Activated CD4-positive, CD25-positive, alpha-beta regulatory T cell (primary cell): ENCODE measurements around the gene PRAMEF6.
"Not testable (repeated sequence)": the region's sequence is repeated elsewhere in the genome, so short reads cannot be mapped to it uniquely, and the experiment has no call there.

Experiments used
- DNase-seq, 4 experiments: peaks; one replicate each; lab custom pipeline; 2025; lab: John Stamatoyannopoulos, UW

The PRAMEF6 gene

DNA sequence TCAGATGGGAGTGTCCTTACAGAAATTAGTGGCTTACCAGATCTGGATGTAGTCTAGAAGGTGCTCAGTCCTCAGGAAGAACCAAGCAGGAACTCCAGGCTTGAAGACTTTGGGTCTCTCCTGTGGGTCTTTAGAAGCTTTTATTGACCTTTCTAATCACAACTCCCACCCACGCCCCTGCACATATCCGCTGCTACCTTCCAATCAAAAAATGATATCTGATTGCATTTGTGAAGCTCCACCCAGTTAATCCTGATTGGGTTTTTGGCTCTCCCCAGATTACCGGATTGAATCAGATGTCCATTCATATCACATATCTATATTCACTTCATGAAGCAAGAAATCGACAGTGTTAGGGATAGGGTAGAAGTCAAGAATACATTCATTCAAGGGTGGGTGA lies at the start of gene PRAMEF6:
Gene PRAMEF6 (minus strand): TSS at position 101 of the 400 bp plus-strand sequence. CDS start 5,062 bp downstream, outside the sequence.
- DNase-seq: not testable (repeated sequence)

DNA sequence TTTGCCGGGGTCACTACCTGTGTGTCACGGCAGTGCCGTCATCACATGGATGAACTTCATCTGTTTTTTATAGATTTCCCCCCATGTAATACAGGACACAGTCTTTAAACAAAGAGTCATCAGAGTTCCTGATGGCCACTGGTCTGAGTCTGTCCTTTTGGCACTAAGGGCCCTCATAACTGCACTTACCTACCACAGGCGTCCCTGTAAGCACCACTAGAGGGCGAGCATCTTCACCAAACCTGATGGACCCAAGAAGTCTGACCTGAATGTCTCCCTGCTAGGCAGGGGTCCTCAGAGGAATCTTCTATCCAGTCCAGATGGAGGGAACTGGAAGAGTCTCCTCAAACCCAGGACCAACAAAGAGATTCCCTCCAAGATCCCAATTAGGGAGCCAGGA lies 23.0 kb downstream of the PRAMEF6 start:
- not testable (repeated sequence) for DNase-seq

DNA sequence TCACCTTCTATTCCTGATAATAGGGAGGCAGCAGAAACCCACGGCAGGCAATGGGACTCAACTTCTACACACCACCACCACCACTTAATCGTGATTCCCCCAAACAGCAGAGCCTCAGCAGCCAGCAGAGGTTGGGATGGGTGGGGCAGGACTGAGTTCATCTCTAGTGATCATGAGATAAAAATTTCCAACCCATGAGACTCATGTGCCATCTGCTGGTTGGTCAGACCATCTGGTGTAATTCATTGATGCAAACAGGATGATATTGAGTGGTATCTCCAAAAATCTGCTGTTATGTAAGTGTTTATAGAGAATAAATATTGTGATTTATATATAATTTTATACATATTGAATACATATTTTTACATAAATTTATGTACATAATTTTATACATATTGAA lies 25.6 kb downstream of the PRAMEF6 start:
- DNase-seq: not testable (repeated sequence)

DNA sequence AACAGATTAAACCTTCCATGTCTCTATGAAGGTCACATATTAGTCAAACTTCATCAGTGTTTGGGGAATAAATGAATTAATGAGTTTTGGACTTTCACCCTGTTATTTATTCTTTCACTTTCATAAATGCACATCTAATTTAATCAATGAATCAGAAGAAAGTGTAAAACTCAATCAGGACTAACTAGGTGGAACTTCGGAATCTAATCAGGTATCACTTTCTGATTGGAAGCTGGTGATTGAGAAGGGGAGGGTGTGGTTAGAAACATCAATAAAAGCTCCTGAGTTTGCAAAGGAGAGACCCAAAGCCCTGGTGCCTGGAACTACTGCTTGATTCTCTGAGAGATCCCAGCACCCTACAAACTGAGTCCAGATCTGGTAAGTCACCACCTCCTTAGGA lies 31.1 kb downstream of the PRAMEF6 start, which contains the start of gene PRAMEF7:
Gene PRAMEF7 (plus strand): TSS at position 301 of the 400 bp plus-strand sequence. CDS start 1,083 bp downstream, outside the sequence.
- not testable (repeated sequence) for DNase-seq

DNA sequence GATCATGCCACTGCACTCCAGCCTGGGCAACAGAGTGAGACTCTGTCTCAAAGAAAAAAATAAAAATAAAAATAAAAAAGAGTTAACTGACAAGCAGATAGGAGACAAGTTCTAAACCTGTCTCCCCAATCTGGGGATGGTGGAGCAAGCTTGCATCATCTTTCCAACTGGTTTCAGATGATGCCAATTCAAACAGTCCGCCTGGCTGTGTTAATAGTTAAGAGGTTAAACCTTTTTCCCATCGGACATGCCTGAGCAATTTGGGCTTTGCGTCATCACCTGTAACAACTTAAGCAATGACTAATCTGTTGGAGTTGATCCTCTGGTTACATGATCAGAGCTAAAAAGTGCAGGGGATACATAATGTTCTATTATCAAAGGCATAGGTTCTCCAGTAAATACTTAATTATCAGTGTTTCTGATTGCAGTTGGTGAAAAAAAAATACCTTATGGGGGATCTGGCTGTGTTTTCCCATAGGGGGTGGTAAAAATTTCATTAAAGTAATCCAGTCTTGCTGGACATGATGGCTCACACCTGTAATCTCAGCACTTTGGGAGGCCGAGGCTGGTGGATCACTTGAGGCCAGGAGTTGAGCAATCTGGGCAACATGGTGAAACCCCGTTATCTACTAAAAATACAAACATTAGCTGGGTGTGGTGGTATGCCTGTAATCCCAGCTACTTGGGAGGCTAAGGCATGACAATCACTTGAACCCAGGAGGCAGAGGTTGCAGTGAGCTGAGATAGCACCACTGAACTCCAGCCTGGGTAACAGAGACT lies 43.4 kb downstream of the PRAMEF6 start:
- DNase-seq: not testable (repeated sequence)

- DNase-seq: not testable (repeated sequence)
These were observed 48.2 kb downstream of the PRAMEF6 start for GRCh38 chr1:12899186-12899585.

DNA sequence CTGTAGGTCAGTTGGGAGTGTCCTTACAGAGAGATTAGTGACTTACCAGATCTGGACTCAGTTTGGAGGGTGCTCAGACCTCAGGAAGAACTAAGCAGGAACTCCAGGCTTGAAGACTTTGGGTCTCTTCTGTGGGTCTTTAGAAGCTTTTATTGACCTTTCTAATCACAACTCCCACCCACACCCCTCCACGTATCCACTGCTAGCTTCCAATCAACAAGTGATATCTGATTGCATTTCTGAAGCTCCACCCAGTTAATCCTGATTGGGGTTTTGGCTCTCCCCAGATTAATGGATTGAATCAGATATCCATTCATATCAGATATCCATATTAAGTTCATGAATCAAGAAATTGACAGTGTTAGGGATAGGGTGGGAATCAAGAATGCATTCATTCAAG lies 49.2 kb downstream of the PRAMEF6 start, which contains the start of gene PRAMEF10:
Gene PRAMEF10 (minus strand): TSS at position 101 of the 400 bp plus-strand sequence. CDS start 2,423 bp downstream, outside the sequence.
- DNase-seq: not testable (repeated sequence)
